ENCODE data around the gene MORN1. TPM values are rescaled to one million over a fixed set of nuclear protein-coding genes. Genes with fewer than 3 reads are reported as not detected.

MORN1 gene
- total RNA-seq, 4 donors from 2014 or later = 2.8 to 9.6 (median 4.3) TPM

GRCh38 chr1:2283991-2284895, 107.1 kb downstream of the MORN1 start:
- TF ChIP-seq CTCF (IDR thresholded peaks at IDR 0.05; ENCODE audit: low read depth) = no peak

GRCh38 chr1:2283371-2283990, 107.9 kb downstream of the MORN1 start:
- TF ChIP-seq CTCF (IDR thresholded peaks at IDR 0.05; ENCODE audit: low read depth) = no peak

- TF ChIP-seq CTCF (IDR thresholded peaks at IDR 0.05; ENCODE audit: low read depth) = no peak
Measured at GRCh38 chr1:2282556-2283270, 108.6 kb downstream of the MORN1 start.

GRCh38 chr1:2279817-2280216, 111.5 kb downstream of the MORN1 start:
- no peak for TF ChIP-seq CTCF (IDR thresholded peaks at IDR 0.05; ENCODE audit: low read depth)

- no peak for TF ChIP-seq CTCF (IDR thresholded peaks at IDR 0.05; ENCODE audit: low read depth)
Measured at GRCh38 chr1:2279210-2279639, 112.1 kb downstream of the MORN1 start.

GRCh38 chr1:2278591-2279209, 112.7 kb downstream of the MORN1 start:
- TF ChIP-seq CTCF (IDR thresholded peaks at IDR 0.05; ENCODE audit: low read depth) = no peak

All from subcutaneous adipose tissue (tissue), 4 donors.